Measurements from ENCODE around the gene HPGDS.
"Not testable (repeated sequence)": the region's sequence is repeated elsewhere in the genome, so short reads cannot be mapped to it uniquely, and the experiment has no call there.

HPGDS gene

DNA sequence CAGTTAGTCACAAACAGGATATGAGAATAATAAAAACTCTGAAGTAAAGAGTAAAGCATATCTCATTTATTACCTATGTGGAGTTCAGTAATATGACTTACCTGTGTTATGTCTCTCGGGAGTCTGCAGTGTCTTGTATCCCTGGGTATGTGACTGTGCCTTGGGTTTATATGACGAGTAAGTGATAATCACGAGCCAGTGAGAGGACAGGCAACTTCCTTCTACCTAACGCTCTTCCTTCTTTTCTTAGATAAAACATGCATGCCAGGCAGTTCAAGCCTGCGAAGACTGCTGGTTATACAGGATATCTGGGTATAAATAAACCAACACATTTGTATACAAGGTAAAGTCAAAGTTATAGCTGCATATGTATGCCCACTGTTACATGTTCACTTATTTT is at the start of gene HPGDS:
Gene HPGDS, minus strand, starts transcription at position 143 of the 400 bp plus-strand sequence. CDS start 8,207 bp downstream, outside the sequence.
- DNase-seq, result no peak
- ATAC-seq, result no peak

DNA sequence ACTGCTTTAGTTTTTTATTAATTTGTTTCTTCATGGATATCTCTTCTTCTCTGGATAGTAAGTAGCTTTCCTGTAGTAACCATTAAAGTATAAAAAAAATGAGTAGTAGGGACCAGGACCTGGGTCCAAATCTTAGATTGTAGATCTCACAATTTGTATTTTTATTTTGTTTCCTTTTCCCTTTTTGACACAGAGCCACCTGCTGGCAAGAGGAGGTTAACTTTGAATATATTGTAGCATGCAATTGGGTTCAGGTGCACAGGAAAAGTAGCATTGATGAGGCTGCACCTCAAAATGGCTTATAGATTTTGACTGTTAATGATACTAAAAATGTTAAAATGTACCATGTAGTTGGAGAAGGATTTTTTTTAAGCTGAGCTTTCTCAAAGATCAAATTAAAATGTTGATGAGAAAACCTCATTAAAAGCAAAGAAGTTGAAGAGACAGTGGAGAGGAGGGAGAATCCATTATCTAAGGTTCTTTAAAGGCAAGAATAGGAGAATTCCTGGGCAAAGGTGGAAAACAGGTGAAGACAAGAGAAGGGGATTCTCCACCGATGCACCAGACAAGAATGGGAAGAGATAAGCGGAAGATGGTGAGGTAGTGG is 48.3 kb upstream of the HPGDS start:
- ATAC-seq (no peak), DNase-seq (peak; percentile 12)

DNA sequence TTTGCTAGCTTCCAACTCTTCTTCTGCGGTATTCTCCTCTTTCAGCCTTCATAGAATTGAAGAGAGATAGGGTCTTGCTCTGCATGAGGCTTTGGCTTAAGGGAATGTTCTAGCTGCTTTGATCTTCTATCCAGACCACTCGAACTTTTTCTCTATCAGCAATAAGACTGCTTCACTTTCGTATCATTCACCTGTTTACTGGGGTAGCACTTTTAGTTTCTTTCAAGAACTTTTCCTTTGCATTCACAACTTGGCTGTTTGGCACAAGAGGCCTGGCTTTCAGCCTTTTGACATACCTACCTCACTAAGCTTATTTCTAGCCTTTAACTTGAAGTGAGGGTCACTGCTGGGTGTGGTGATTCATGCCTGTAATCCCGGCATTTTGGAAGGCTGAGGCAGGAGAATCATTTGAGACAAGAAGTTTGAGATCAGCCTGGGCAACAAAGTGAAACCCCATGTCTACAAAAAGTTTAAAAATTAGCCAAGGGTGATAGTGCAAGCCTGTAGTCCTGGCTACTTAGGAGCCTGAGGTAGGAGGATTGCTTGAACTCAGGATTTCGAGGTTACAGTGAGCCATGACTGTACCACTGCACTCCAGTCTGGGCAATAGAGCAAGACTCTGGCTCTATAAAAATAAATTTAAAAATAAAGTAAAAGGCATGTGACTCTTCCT is 47.1 kb upstream of the HPGDS start:
- ATAC-seq, result no peak
- DNase-seq, result no peak

DNA sequence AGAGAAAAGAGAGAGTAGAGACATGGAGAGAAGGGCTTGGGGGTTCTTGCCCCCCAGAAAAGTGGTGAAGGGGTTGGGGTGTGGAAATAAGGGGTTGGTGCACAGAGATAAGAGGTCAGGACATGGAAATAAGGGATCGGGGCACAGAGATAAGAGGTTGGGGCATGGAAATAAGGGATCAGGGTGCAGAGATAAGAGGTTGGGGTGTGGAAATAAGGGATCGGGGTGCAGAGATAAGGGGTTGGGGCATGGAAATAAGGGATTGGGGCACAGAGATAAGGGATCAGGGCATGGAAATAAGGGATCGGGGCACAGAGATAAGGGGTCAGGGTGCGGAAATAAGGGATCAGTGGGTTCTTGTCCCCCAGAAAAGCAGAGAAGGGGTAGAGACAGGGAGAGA is 45.3 kb upstream of the HPGDS start:
- not testable (repeated sequence) for DNase-seq, ATAC-seq

DNA sequence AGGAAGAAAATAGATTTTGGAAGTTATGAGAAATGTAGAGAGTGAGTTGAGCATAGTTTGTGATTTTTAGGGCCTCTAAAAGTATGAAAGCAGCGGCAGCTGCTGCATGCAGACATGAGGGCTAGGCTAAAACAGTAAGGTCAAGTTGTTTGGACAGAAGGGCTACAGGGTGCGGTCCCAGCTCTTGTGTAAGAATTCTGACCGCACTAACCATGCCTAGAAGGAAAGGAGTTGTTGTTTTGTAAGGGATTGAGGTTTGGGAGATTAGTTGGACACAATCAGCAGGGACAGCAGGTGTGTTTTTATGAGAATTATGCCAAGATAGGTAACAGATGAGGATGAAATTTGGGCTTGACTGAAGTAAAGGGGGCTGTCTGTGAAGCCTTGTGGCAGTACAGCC is 42.8 kb upstream of the HPGDS start:
- not testable (repeated sequence) for DNase-seq, ATAC-seq

DNA sequence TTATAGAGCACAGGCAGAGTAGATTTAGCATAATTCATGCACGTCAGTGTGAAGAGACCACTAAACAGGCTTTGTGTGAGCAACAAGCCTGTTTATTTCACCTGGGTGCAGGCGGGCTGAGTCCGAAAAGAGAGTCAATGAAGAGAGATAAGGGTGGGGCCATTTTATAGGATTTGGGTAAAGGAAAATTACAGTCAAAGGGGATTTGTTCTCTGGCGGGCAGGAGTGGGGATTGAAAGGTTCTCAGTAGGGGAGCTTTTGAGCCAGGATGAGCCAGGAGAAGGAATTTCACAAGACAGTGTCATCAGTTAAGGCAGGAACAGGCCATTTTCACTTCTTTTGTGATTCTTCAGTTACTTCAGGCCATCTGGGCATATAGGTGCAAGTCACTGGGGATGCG is 40.3 kb upstream of the HPGDS start:
- ATAC-seq, DNase-seq: not testable (repeated sequence)

DNA sequence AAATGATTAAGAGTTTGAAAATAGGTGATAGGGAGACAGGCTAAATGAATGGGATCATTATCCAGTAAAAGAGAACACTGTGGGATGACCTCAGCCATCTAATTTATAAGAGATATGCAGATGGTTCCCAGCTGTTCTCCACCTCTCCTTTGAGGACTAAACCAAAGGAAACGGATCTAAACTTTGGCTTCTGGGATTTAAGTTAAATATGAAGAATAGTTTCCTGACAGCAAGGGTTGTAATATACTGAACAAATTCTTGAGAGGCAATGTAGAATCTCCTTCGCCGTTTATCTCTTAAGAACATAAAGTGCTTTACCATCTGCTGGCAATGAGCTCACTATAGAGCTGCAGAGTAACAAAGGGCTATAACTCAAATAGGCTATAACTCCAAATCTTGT is 35.4 kb upstream of the HPGDS start:
- ATAC-seq (no peak), DNase-seq (no peak)

DNA sequence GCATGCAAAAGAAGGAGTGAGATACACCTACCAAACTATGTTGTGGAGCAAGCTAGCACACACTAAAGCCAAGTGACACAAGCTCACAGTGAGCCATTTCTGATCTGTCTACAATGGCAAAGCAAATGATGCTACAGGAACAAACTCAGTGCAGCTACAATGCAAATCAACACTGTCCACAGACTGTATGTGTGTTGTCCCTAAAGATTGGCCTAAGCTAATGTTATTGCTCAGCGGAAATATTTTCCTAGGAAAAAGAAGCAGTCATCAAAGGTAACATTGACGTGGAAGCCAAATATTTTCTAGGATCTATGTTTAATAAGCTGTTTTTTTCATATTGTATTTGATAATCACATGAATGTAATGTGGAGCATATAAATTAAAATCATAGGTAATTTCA is 34.7 kb upstream of the HPGDS start:
- ATAC-seq (no peak), DNase-seq (no peak)

DNA sequence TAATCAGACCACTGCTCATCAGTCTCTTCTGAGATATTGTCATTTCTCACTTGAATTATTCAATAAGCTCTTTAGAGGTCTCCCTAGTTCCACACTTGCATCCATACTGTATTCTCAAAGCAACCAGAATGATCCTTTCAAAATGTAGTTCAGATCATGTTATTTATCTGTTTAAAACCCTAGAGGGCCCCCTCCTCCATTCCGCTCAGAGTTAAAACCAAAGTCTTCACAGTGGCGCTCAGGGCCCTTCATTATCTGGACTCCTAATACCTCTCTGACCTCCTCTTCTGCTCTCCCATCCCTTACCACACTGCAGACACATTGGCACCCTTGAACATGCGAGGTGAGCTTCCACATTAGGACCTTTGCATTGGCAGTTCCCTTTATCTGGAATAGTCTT is 32.7 kb upstream of the HPGDS start:
- DNase-seq (no peak), ATAC-seq (no peak)

DNA sequence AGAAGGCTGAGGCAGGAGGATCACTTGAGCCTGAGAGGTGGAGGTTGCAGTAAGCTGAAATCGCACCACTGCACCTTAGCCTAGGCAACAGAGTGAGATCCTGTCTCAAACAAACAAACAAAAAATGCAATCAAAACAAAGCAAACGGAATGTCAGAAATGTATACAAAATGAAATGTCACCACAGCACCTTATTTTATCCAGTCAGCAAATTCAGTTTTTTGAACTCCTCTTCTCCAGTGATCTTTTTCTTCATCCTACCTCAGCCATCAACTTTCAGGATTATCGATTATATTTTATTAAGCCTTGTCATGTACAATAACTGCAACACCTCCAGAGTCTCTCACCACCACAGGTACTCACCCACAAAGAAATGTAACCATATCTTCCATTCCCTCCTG is 31.1 kb upstream of the HPGDS start:
- ATAC-seq, result no peak
- DNase-seq, result no peak

DNA sequence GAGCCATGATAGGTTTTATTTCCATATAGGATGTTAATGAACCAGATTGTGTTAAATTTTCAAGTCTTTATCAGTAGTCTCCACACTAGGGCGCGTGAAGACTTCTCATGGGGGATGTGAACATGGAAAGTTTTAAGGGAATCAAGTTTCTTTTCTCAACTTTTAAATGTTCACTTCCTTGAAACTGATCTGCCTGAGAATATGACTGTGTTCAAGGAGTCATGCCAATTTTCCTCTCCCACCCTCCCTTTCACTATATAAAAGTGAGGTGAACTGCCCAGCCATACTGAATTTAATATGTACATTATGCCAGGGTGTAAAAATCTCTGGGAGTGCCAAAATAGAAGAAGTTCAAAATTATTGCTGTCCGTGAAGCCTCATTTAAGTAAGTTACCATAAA is 30.4 kb upstream of the HPGDS start:
- ATAC-seq (no peak), DNase-seq (no peak)

DNA sequence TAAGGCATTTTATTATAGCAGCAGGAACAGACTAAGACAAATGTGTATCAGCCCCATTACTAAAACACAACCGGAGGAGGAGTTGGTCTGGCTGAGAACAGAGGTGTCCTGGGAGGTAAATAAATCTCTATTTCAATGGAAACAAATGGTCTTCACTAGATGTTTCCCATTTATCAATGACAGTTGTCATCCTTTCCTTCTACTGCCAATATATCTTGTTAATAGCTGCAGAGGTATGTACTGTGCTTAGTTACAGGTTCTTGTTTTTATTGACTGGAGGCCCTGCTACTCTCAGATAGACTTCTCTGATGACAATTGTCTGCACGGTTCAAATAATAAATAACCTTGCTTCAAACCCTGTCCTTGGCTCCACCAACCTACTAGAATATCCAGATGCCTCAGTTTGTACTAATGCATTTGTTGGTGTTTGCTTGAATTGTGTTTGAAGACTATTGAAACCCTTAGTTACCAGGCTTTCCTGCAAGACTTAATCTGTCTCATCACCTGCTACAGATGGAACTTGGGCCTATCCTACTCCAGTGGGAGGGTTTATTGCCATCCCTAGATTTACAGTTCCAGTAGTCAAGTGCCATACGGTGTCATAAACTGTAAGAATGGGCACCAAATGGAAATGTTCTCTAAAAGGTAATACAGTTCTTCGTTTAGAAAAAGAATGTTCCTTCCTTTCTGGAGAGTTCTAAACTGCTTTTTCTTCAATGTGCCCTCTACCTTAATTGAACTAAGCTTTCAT is 29.8 kb upstream of the HPGDS start:
- ATAC-seq (no peak), DNase-seq (no peak)

DNA sequence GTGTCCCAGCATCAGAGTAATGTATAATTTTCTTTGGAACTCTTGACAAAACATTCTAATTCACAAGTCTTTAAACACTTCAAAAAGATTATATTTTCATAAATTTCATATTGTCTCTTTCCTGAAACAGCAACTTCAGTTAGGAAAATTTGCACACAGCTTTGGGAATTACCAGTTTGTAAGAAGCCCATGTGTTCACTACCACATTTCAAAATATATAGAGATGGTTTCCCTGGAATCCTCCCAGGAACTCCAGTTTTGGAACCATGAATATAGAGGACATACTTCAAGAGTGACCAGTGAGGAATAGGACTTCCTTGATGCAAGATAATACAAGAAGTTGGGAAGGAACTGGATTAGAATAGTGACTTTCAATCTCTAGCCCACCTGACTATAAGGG is 28.7 kb upstream of the HPGDS start:
- ATAC-seq (no peak), DNase-seq (no peak)

DNA sequence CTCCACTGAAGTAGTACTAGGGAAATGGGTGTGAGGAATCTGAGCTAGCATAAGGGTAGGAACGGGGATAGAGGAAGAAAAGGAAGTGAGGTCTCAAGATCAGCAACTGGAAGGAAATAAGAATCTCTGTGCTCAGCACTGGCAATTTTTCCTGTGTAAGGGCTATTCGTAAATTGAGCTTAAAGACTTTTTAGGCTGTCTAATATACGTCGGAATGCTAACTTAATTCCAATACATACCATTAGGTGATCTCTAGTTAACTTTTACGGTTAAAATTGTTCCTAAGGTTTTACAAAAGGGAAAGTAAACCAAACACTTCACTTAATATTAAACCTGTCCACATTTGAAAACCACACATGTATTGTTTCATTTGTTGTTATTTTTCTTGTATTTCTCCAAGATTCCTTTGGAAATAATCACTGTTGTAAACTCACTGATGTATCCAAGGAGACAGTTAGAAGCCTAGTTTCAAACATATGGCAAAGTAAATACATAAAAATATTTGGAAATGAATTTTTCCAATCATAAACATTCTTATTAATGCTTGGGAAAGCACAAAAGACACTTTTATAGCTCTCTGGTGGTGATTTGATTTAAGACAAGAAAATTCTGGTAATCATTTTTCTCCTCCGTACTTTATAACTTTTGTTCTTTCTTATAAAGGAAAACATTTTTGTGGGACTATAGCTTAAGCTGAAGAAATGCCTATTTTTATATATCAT is 28.1 kb upstream of the HPGDS start:
- ATAC-seq, result no peak

DNA sequence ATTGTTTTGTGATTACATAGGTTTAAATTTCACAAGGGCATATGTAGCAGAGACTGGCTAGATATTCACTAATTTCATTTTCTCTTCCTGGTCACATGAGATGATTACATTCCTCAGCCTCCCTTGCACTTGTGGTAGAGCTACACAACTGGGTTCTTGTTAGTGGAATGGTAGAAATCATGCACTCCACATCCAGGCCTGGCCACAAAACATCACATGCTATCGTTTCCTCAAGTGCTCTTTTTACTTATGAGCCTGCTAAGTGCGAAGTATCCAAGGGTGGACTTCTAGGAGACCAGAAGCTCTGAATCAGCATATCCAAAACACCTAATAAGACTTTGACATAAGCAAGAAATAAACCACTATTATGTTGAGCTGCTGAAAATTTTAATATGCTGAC is 26.4 kb upstream of the HPGDS start:
- ATAC-seq (no peak), DNase-seq (no peak)

More for the DNA sequence above, 28.1 kb upstream of the HPGDS start:
- no peak for DNase-seq

DNA sequence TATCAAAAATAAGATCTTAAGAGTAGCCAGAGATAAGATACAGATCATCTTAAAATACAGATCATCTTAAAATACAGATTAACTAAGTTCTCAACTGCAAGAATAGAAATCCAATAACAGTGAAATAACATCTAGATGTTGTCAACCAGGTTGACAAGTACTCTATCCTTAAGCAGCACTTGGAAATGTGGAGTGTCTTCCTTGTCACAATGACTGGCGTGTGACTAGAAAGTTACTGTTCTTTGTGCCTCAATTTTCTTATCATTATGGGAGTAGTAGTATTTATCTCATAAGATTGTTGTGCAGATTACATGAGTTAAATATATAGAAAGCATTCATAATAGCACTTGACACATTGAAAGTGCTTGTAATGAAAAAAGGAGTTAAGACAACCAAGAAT is 25.8 kb upstream of the HPGDS start:
- DNase-seq, result no peak
- ATAC-seq, result no peak

DNA sequence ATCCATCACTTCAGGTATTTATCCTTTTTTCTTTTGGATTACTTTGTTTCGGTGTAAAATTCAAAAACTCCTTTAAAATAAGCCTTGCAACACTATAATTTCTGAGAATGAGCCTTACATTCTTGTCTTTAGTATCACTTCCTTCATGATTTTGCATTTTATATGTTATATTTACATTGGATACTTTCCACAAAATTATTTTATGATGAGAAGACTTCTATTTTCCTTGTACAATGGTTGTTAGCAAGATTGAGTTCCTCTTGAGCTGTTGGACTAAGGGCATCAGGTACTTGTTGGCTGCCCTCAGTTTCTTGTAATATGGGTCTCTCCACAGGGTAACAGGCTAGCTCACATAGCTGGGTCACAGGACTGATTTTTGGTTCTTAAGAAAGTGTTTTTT is 22.7 kb upstream of the HPGDS start:
- ATAC-seq, result no peak
- DNase-seq, result no peak

DNA sequence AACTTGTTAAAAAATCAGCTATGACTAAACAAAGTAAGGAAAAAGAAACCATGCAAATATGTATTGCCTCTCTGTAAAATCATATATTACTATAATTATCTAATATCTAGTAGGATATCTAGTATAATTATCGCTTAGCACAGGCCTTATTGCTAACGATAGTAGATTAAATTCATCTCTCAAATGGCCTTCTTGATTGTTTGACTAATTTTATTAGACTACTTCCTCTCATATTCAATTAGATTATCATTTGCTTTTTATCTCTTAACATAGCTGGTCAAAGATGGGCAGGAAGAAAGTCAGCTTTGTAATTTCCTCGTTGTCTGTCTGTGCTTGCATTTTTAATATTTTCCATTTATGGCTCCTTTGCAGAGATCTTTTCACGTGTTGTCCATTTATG is 21.9 kb upstream of the HPGDS start:
- DNase-seq (no peak), ATAC-seq (no peak)

DNA sequence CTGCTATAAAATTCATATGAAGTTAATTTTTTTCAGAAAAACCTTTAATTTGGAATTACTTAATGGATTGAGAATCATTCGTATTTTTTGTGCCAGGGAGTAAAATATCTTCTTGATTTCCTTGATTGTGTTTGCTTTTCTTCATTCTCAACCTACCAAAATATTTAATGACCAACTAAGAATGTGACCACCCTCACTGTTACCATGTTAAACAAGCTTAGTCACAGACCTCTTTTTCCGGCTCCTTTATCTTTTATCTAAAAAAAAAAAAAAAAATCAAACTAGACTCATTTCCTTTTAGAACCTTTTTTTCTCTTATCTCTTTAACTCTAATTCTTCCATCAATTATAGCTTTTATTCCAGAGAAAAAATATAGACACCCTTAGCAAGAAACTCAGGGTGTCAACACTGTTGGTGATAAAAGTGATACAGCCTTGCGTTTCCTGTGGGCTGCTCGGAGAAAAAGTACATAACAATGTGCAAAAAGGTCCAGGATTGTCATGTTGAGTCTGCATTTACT is 20.6 kb upstream of the HPGDS start:
- ATAC-seq (no peak), DNase-seq (no peak)

DNA sequence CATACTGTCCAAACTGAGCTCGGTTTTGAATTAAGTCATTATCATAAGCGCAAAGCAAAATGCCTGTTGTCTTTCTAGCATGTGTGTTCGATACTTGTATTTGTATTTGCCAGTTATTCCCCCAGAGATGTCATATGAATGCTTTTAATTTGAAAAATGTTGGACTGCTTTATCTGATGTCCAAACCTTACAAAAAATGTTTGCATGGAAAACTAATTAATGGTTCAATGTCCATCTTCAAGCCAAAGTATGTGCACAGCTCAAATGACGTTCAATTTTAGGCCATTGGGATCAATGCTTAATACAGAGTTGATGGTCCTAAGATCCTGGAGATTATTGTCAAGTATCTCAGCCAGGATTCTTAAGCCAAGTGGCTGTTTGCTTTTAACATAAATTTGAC is 17.2 kb upstream of the HPGDS start:
- DNase-seq (no peak), ATAC-seq (no peak)

DNA sequence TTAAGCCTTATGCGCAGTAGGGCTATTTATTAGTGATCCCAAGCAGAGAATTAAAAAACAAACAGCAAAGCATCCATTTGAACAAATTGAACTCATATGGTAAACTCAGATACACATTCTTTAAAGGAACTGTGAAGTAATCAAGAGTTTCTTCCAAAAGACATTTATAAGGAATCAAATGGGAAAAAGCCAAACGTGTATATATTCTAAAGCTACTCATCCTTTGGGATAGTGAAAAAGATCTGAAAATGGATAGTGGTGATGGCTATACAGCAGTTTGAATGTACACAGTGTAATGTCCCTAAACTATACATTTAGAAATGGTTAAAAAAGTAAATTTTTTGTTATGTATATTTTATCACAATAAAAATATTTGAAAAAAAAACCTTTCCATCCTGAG is 16.6 kb upstream of the HPGDS start:
- DNase-seq (no peak), ATAC-seq (no peak)

DNA sequence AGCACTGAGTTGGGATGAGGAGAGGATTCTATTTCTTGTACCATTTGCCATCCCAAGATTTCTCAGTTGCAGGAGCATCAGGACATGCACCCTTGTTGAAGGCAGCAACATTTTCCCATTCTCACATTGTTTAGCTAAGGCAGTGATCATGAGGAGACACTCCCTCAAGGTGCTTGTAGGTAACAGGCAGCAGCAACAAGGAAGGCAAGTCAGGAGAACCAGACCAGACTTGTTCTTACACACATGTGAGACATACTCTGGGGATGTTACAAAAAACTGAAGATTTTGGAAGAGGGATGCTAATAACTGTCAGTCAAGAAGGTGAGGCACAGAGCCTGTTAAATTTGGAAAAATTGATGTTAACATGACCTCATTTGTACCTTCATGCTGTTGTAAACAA is 15.5 kb upstream of the HPGDS start:
- ATAC-seq, result no peak
- no peak for DNase-seq

DNA sequence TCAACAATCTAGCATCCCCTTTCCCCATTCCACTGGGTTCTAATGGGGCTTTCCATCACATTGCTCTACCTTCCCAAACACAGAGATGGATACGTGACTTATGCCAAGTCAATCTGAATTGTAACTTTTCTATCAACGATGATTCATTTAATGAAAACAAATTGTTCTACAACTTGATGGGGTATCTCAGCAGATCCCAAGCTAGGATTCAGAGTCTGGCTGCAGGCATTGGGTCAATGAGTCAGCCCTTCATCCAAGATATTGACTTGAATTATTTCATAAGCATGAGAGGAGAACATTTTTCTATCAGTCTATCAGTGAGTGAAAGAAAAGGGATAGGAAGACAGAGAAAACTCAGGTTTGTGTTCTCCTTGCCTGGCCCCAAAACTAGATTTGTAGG is 15.0 kb upstream of the HPGDS start:
- ATAC-seq, result no peak
- DNase-seq, result no peak
